Hematopoietic multipotent progenitor cell treated with erythropoietin and hydrocortisone succinate and interleukin-3 and kit ligand, for 17 days (in vitro differentiated cells): Measurements from ENCODE around the gene KRTAP5-9.
"Not testable (repeated sequence)": the region's sequence is repeated elsewhere in the genome, so short reads cannot be mapped to it uniquely, and the experiment has no call there.

ENCODE experiments used
- DNase-seq: peaks from one replicate; pipeline ENCODE4 v3.0.0-alpha.2; 2015; ENCODE audit warnings: low spot score

The KRTAP5-9 gene, protein sequence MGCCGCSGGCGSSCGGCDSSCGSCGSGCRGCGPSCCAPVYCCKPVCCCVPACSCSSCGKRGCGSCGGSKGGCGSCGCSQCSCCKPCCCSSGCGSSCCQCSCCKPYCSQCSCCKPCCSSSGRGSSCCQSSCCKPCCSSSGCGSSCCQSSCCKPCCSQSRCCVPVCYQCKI

DNA sequence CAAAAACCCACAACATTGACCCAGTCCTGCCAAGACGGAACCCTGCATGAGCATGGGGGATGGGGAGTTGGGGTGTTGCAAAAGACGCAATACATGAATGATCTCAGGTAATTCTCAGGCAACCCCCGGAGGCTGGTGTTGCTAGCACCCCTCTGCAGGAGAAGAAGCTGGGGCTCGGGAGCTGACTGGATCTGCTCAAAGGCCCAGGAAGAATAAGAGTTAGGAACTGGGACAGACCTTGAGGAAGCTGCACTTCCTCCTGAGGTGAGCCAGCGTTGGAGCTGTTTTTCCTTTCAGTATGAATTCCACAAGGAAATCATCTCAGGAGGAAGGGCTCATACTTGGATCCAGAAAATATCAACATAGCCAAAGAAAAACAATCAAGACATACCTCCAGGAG is at the start of gene KRTAP5-9:
Gene KRTAP5-9, plus strand, starts transcription at position 301 of the 400 bp plus-strand sequence. CDS start 238 bp downstream, outside the sequence.
- DNase-seq: no peak

DNA sequence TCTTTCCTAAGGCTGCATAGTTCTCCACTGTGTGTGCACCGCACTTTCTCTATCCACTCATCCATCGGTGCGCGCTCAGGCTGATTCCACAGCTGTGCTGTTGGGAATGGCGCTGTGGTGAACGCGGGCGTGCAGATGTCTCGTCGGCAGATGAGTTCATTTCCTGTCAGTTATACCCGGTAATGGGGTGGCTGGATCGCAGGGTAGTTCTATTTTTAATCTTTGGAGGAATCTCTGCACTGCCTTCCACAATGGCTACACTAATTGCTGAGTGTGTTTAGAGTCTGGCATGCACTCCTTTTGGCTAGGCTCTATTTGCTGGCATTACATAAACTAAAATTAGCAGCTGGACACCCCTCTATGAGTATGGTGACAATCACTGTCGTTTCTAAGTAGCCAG is 49.1 kb upstream of the KRTAP5-9 start:
- no peak for DNase-seq

DNA sequence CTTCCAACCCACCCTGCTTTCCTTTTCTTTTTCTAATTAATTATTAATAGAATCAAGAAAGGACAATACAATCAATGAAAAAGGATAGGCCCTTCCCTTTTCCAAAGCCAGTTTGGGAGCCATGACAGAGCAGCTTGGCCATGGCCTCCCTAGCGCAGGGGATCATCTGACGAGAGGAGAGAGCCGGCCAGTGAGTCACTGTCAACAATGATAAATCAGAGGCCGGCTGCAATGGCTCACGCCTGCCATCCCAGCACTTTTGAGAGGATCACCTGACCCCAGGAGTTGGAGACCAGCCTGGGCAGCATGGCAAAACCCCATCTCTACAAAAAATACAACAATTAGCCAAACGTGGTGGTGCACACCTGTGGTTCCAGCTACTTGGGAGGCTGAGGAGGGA is 48.7 kb upstream of the KRTAP5-9 start:
- DNase-seq: no peak

DNA sequence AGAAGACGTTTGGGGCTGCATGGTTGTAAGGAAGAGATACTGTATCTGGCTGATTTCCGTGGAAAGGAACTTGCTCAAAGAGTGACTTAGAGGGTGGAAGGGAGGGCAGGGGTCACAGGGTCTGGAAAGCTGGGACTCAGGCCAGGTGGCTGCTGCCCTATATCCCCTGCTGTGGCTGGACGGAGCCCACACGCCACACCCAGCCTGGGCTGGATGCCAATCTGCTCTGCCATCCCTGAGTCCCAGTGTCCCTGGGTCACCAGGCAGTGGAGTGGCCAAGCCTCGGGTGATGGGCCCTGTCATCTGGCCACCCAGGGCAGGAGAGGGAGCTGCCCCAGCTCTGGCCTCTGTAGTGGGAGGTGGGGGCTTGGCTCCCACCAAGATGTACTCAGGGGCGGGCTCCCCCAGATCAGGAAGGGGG is 47.6 kb upstream of the KRTAP5-9 start:
- no peak for DNase-seq

DNA sequence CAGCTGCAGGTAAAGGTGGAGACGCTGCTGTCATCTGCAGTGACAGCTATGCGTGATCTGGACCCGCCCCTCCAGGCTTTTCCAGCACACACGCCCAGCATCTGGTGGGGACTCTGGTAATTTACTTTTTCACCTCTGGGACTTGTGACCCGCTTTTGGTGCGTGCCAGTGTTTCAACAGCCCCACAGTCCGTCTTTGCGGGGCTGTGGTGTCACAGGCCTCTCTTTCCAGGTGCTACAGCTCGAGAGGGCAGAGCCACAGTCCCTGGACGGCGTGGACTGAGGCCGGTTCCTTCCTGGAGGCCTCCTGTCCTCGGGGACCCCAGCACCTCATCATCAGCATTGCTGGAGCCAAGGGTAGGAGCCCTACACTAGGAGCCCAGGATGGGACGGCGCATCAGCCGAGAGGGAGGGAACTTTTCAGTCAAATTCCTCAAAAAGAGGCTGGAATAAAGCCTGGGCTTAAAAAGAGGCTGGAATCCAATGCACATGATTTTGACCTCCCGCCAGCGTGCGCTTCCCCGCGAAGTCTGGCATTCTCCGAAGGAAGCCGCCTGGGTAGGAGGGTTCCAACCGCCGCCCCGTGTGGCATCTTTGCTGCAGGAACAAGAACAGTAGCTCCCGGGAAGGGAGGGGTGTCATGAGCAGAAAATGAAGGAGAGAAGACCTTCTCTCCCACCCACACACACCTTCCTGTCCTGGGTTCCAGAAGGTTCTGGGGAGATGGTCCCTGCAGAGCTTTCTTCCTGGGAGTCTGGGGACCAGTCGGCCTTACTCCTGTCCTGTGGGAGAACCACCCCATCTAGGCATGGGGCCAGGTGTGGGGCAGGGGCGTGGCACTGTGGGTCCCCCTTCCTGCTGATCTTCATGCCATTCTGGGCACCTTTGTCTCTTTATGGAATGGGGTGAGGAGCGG is 46.9 kb upstream of the KRTAP5-9 start:
- DNase-seq: no peak

DNA sequence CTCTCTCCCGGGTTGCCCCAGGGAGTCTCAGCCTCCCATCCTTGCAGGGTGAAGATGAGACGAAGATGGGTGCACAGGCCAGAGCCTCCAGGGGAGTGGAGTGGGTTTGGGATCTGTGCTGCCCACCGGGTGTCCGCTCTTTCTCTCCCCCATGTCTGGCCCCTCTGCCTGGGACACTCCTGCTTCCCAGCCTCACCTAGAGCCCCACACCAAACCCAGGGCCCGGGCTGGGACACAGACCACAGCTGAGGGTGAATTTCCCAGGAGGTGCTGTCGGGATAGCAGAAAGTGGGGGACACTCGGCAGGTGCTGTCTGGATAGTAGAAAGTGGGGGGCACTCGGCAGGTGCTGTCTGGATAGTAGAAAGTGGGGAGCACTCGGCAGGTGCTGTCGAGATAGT is 46.2 kb upstream of the KRTAP5-9 start:
- no peak for DNase-seq

DNA sequence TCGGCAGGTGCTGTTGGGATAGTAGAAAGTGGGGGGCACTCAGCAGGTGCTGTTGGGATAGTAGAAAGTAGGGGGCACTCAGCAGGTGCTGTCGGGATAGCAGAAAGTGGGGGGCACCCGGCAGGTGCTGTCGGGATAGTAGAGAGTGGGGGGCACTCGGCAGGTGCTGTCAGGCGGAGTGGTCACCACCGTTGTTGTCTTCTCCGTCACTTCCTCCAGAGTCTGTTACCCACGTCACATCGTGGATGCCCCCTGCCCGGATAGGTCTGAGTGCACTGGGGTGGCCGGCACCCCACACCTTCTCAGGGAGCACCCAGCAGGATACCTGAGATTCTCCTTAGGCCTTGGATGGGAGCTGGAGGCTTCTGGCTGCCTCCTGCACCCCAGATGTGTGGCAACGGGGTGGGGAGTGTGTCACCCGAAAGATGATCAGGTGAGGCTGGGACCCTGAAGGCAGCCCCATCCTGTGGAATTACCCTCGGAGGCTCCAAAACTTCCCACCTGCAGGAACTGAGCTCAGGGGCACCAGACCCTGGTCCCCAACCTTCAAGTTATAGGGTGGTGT is 45.3 kb upstream of the KRTAP5-9 start:
- no peak for DNase-seq

DNA sequence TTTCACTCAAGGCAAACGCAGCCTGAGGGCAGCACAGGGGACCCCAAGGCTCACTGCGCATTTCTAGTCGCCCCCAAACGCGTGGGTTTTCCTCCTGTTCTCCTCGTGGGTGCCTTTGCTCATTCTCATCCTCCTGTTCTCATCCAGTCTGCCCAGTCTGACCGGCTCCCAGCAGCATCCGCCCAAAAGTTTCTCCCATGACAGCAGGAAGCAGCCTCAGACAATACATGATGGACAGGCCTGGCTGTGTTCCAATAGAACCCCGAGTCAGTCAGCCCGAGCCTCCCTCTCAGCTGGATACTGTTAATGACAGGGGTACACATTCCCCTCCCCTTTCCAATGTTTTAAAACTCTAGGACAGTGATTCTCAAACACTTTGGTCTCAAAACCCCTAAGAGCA is 43.7 kb upstream of the KRTAP5-9 start:
- no peak for DNase-seq

DNA sequence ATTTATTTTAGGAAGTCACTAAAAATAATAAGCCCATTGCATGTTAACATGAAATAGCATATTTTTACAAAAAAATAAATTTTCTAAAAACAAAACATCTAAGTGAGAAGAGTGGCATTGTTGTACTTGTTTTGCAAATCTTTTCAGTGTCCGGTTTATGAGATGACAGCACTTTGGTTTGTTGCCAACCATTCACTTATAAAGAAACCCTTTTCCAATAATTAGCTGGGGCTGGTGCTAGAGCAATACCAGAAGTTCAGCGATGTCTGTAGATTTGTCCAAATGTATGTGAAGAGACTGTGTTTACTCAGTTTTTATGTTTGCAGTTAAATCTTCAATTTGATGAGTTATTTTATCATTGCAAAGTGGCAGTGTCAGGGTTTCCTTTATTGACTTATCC is 43.2 kb upstream of the KRTAP5-9 start:
- no peak for DNase-seq

DNA sequence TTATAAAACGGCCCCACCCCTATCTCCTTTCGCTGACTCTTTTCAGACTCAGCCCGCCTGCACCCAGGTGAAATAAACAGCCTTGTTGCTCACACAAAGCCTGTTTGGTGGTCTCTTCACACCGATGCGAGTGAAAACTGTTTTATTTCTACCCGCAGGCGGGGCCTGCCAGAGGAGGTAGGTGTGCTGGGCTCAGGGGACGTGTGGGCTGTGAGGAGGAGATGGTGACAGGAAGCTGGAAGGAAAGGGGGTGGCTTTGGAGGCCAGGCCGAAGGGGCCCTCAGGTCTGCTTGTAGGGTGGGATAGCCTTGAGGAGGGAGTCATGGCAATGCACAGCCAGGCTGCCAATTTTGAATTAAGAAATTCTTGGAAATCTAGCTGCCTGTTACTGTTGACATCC is 42.4 kb upstream of the KRTAP5-9 start:
- no peak for DNase-seq

DNA sequence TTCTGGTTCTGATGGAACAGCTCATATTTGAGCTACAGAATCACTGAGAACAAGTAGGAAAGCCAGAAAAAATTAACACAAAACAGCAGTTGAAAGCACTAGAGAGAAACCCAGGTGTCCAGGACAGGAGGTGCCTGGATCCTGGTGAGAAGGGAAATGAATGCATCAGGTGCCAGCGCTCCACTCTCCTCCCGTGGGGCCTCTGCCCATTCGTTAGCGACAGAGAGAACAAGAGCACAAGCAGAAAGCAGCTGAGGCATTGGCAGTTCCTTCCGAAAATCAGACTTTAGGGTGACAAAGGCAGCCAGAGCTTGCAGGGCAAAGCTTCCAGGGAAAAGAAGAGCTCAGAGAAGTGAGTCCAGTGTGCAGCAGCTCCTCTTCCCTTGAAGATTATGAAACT is 41.1 kb upstream of the KRTAP5-9 start:
- DNase-seq: no peak

DNA sequence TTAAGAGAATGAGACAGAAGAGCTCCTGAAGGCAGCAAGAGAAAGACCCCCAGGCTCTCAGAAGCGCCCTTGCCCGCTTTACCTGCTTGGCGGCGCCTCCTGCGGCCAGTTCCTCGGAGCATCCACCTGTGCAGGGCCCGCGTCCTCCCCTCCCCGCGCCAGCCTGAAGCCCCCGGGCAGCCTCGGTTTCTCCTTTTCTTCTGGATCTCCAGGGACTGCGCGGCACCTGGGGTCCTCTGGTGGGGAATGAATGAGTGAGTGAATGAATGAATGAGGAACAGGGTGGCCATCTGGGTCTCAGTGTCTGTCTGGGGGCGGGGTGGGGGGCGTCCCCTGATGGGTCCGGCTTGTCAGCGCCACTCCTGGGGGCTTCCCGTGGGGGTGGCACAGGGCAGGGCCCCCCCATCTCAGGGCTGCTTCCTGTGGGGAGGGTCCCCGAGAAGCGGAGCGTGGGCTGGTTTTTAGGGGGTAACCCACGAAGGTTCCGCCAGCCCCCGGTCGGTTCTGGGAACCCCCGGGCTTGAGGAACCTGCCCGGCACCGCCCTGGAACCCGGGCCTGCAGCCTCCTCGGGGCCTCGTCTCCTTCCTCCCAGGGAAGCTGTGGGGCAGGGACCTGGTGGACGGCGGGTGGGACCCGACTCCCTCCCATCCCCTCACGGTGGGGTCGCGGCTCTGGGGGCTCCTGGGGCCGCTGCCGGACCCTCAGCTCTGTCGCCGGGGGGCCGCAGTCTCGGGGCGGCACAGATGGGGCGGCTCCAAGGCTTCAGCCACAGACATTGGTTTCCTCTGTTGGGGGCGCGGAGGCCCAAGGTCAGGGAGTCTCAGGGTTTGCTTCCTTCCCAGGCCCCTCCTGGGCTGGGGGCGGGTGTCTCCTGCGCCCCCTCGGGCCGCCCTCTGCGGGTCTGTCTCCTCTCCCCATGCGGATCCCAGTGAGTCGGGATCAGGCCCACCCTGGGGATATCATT is 29.4 kb upstream of the KRTAP5-9 start:
- DNase-seq: no peak

DNA sequence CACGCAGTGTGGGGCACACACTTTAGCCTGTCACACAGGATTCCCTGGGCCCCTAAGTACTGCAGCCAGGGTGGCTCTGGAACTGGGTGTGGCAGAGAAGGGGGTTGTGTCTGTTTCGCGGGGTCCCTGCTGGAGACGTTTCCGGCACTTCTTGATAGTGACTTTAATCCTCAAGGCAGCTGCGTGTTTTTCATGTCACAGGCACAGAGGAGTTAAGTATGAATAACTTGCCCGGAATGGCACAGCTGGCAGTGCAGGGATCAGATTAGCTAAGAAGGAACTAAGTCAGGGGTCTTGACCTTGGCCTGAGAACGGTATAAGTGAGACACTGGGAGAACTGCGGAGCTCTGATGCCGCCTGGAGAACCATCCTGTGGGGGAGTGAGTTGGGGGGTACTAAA is 28.7 kb upstream of the KRTAP5-9 start:
- no peak for DNase-seq

DNA sequence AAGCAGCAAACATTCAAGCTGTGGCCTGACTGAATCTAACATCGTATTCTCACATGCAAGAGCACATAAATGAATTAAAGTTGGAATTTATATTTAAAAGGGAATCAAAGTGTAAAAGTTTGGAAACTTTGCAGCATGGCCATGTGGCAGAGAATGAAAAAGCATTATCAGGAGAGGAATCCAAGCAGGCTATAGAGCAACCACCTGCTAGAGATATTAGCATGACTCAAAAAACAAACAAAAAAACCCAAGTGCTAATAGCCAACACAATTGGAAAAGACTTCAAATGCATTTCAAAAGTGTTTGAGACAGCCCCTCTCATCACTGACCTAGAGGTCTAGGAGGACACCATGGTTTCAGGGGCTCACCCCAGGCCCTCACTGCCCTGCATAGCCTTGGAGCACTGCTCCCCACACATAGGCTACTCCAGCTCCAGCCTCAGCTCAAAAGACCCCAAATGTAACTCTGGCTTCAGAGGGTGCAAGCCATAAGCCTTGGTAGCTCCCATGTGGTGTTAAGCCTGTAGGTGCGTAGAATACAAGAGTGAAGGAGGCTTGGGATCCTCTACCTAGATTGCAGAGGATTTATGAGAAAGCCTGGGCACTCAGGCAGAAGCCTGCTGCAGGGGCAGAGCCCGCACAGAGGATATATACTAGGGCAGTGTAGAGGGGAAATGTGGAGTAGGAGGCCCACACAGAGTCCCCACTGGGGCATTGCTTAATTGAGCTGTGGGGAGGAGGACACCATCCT is 22.9 kb upstream of the KRTAP5-9 start:
- DNase-seq: no peak

DNA sequence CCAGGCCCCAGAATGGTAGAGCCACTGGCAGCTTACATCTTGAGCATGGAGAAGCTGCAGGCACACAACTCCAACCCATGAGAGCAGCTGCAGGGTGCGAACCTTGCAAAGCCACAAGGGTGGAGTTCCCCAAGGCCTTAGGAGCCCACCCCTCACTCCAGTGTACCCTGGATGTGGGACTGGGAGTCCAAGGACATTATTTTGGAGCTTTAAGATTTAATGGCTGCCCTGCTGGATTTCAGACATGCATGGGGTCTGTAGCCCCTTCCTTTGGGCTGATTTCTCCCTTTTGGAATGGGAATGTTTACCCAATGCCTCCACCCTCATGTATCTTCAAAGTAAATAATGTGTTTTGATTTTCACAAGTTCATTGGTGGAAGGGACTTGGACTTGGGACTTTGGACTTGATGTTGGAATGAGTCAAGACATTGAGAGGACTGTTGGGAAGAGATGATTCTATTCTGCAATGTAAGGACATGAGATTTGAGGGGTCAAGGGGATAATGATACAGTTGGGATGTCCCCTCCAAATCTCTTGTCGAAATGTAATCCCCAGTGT is 22.2 kb upstream of the KRTAP5-9 start:
- no peak for DNase-seq

DNA sequence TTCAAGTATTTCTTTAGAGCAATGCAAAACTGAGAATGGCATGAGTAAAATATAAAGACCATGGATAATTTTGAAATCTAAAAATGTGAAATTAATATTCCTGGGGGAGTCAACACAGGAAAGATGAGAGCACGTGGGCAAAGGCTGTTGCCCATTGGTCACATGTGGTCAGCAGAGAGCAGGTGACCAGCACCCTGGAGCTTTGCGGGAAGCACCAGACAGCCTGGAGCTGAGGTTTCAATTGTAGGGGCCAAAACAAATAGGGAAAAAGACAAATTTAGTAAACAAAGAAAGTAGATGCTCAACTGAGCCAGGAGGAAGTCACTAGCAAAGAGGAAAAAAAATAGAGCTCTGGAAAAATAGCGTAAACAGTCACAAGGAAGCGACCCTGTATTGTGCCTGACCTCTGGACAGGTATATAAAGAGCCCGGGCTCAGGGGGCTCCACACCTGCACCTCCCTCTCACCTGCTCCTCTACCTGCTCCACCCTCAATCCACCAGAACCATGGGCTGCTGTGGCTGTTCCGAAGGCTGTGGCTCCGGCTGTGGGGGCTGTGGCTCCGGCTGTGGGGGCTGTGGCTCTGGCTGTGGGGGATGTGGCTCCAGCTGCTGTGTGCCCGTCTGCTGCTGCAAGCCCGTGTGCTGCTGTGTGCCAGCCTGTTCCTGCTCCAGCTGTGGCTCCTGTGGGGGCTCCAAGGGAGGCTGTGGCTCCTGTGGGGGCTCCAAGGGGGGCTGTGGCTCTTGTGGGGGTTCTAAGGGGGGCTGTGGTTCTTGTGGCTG is 21.2 kb upstream of the KRTAP5-9 start, which contains the start of gene KRTAP5-7:
Gene KRTAP5-7, plus strand, starts transcription at position 472 of the 780 bp plus-strand sequence. Its CDS starts 34 bp downstream, at position 506.
- not testable (repeated sequence) for DNase-seq

DNA sequence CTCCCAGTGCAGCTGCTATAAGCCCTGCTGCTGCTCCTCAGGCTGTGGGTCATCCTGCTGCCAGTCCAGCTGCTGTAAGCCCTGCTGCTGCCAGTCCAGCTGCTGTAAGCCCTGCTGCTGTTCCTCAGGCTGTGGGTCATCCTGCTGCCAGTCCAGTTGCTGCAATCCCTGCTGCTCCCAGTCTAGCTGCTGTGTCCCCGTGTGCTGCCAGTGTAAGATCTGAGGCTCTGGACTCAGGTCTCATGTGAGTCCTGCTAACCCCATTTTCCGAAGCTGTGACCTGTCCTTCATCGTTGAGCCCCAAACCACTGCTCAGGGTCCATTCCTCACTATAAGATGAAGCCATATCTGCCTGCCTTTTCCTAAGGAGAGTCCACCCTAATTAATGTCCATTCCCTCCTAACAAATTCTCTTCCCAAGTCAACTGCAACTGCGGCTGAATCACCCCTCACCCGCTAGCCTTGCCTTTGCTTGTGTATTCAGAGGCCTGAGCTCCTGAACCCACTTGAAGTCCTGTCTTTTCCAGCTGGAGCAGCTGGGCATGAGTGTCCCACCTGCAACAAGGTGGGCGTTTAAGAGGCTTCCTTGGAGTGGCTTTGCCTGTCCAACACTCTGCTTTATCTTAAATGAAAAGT is 20.5 kb upstream of the KRTAP5-9 start:
- DNase-seq: no peak

DNA sequence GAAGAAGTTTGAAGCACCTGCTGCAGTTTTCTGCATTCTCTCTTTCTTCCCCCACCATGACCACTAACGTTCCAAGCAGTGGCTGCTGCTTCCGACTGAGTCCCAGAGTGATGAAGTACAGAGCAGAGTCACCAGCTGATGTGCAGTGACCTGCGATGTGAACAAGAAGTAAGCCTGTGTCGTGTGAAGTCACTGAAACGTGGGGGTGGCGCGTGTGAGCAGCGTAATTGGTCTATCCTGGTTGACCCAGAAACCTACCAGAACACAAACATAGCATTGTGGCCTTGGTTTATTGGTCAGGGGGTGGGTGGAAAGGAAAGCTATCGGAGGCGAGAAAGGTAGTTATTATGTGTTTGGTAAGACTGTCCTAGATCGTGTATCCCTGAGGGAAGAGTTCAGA is 17.6 kb upstream of the KRTAP5-9 start:
- DNase-seq: no peak

DNA sequence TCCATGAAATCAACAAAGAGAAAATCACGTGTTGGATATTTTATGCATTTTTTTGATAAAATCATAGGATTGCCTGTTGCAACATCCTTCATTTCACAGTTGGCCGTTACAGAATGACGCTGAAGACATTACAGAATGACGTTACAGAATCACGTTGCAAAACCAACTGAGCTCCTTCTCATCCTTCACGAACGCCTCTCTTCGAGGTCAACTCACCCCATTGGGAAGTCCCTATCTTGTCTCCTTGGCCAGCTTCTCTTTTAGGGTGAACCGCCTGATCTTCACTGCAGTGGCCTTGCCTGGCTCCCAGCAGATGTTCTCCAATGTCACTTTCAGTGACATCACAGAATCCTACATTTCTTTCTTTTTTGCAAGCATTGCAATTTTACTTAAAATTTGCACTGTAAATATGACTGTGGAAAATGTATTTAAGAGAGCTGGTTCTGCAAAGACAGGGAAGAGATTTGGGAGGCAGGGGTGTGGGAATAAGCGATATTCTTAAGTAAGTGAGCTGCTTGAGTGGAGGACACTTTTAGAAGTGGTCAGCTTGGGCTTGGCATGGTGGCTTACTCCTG is 16.1 kb upstream of the KRTAP5-9 start:
- DNase-seq: no peak
